Endodermal cell (in vitro differentiated cells): ENCODE results near the gene TCEA3. TPM values are rescaled to one million over a fixed set of nuclear protein-coding genes. Genes with fewer than 3 reads are reported as not detected.

Experiments
- DNase-seq: peaks from one replicate; pipeline ENCODE4 v3.0.0-alpha.2; 2017
- H3K27ac ChIP-seq: 2 replicates; pipeline ENCODE4 v1.5.1; 2013; ENCODE audit warnings: mild to moderate bottlenecking, low read depth, low read length, moderate library complexity
- H3K27me3 ChIP-seq: 2 replicates; pipeline ENCODE4 v1.6.1; 2013; ENCODE audit warnings: mild to moderate bottlenecking, low read length, moderate library complexity; ENCODE audit not compliant: insufficient read depth, control insufficient read depth, poor library complexity, severe bottlenecking
- H3K36me3 ChIP-seq: 2 replicates; pipeline ENCODE4 v1.7.0; 2013; ENCODE audit warnings: mild to moderate bottlenecking, low read length, moderate library complexity; ENCODE audit not compliant: control insufficient read depth, insufficient read depth
- H3K4me1 ChIP-seq: one replicate; pipeline ENCODE4 v1.7.0; 2013; ENCODE audit warnings: low read length; ENCODE audit not compliant: control insufficient read depth, insufficient read depth
- H3K4me3 ChIP-seq: 2 replicates; pipeline ENCODE4 v1.5.1; 2013; ENCODE audit warnings: mild to moderate bottlenecking, low read length, moderate library complexity
- H3K9ac ChIP-seq: 2 replicates; pipeline ENCODE4 v1.6.1; 2013; ENCODE audit warnings: mild to moderate bottlenecking, low read length, moderate library complexity; ENCODE audit not compliant: poor library complexity, severe bottlenecking; ENCODE audit errors: extremely low read depth
- H3K9me3 ChIP-seq: 2 replicates; pipeline ENCODE4 v1.6.1; 2013; ENCODE audit warnings: mild to moderate bottlenecking, low read length, moderate library complexity; ENCODE audit not compliant: control insufficient read depth
- H3K27ac Mint-ChIP-seq: 2 replicates; pipeline ENCODE4 v1.8.0; 2020; ENCODE audit warnings: mixed read lengths
- H3K27me3 Mint-ChIP-seq: 2 replicates; pipeline ENCODE4 v1.8.0; 2021; ENCODE audit warnings: mild to moderate bottlenecking, mixed read lengths; ENCODE audit not compliant: insufficient read depth
- H3K36me3 Mint-ChIP-seq: 2 replicates; pipeline ENCODE4 v1.8.0; 2020; ENCODE audit warnings: low read depth, mixed read lengths
- H3K4me1 Mint-ChIP-seq: 2 replicates; pipeline ENCODE4 v1.8.0; 2020; ENCODE audit warnings: mixed read lengths
- H3K4me3 Mint-ChIP-seq: 2 replicates; pipeline ENCODE4 v1.8.0; 2020; ENCODE audit warnings: mild to moderate bottlenecking, moderate library complexity, mixed read lengths
- H3K9me3 Mint-ChIP-seq: 2 replicates; pipeline ENCODE4 v1.8.0; 2020; ENCODE audit warnings: mild to moderate bottlenecking, mixed read lengths
- WGBS, 2 experiments: methylation state at CpG; one replicate each; pipeline versions ENCODE4 v1.1.5 to v1.1.7; 2013; ENCODE audit warnings: missing lambda C conversion rate in 2 of 2, mixed read lengths in 1 of 2; ENCODE audit not compliant: insufficient coverage in 1 of 2, insufficient read length in 1 of 2; 5-methylcytosine and 5-hydroxymethylcytosine counted together
- total RNA-seq, 2 donors: library from RNA; stranded (reverse); fragmentation: NEBNext Ultra II Directional in 1 of 2; extraction: Animal tissue kit (Norgen Biotek cat#: 25700) in 1 of 2; gene quantifications; 2 replicates in 1 of 2; 3 replicates in 1 of 2; pipeline ENCODE4 v1.2.1, GENCODE V29; 2021
- TF ChIP-seq, protein P1 (sequence below): fragments of 200-600 bp; sonication (generic); conservative IDR thresholded peaks from 2 replicates; pipeline ENCODE4 v1.5.0; 2021; ENCODE audit warnings: antibody characterized with exemption, mild to moderate bottlenecking

The TCEA3 gene
- total RNA-seq, 2 donors from 2014 or later = 4.0 to 4.7 TPM

GRCh38 chr1:23392125-23392855 lies 32.3 kb downstream of the TCEA3 start:
- H3K9ac ChIP-seq = no peak overlapping the region

DNA sequence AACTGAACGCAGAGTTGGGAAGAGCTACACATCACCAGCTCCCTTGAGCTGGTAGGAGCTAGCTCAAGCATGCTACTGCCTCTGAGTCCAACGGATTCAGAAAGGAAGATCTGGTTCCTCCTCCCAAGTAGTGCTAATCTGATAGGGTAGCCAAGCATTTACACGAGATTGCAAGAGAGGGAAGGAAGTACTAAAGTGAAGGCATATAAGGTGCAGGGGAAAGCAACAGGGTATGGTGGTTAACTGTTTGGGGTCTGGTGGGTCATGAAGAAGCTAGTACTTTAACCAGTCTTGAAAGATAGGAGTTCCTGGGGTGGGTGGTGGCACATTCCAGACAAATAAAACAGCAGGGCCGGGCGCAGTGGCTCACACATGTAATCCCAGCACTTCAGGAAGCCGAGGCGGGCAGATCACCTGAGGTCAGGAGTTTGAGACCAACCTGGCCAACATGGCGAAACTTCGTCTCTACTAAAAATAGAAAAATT lies 34.7 kb downstream of the TCEA3 start:
- no peak overlapping the region for H3K9ac ChIP-seq
- peaks cover 5% of the 10 kb centered on the region for H3K9me3 ChIP-seq
- H3K4me3 ChIP-seq = no peak overlapping the region
- H3K4me1 Mint-ChIP-seq = peaks cover 7% of the 10 kb centered on the region
- peak; percentile 42 for DNase-seq
- H3K4me1 ChIP-seq = no peaks in the 10 kb centered on the region
- TF ChIP-seq, protein P1, sequence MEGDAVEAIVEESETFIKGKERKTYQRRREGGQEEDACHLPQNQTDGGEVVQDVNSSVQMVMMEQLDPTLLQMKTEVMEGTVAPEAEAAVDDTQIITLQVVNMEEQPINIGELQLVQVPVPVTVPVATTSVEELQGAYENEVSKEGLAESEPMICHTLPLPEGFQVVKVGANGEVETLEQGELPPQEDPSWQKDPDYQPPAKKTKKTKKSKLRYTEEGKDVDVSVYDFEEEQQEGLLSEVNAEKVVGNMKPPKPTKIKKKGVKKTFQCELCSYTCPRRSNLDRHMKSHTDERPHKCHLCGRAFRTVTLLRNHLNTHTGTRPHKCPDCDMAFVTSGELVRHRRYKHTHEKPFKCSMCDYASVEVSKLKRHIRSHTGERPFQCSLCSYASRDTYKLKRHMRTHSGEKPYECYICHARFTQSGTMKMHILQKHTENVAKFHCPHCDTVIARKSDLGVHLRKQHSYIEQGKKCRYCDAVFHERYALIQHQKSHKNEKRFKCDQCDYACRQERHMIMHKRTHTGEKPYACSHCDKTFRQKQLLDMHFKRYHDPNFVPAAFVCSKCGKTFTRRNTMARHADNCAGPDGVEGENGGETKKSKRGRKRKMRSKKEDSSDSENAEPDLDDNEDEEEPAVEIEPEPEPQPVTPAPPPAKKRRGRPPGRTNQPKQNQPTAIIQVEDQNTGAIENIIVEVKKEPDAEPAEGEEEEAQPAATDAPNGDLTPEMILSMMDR = no peak
- no peak overlapping the region for H3K27ac ChIP-seq
- H3K9me3 Mint-ChIP-seq = no peaks in the 10 kb centered on the region
- H3K36me3 Mint-ChIP-seq = no peaks in the 10 kb centered on the region
- H3K36me3 ChIP-seq = no peaks in the 10 kb centered on the region
- no peak overlapping the region for H3K4me3 Mint-ChIP-seq
- H3K27me3 ChIP-seq = no peaks in the 10 kb centered on the region
- WGBS, 2 experiments = 75 to 84% methylated on average over 9 of the region's 9 CpGs
- no peak overlapping the region for H3K27ac Mint-ChIP-seq
- peaks cover 70% of the 10 kb centered on the region for H3K27me3 Mint-ChIP-seq

More at GRCh38 chr1:23392125-23392855, 32.3 kb downstream of the TCEA3 start:
- TF ChIP-seq, protein P1 = no peak
- Histone ChIP-seq H3K36me3 (no peaks in the 10 kb centered on the region), H3K27me3 (peaks cover 10% of the 10 kb centered on the region), H3K27ac (no peak overlapping the region), H3K4me1 (no peaks in the 10 kb centered on the region), H3K4me3 (no peak overlapping the region), H3K9me3 (peaks cover 5% of the 10 kb centered on the region)
- DNase-seq = no peak
- no peak overlapping the region for H3K27ac Mint-ChIP-seq
- H3K4me3 Mint-ChIP-seq = no peak overlapping the region
- no peaks in the 10 kb centered on the region for H3K36me3 Mint-ChIP-seq
- 63 to 88% methylated on average over 1 to 2 of the region's 2 CpGs for WGBS, 2 experiments
- H3K9me3 Mint-ChIP-seq = no peaks in the 10 kb centered on the region
- H3K4me1 Mint-ChIP-seq = peaks cover 15% of the 10 kb centered on the region
- H3K27me3 Mint-ChIP-seq = peaks cover 68% of the 10 kb centered on the region

DNA sequence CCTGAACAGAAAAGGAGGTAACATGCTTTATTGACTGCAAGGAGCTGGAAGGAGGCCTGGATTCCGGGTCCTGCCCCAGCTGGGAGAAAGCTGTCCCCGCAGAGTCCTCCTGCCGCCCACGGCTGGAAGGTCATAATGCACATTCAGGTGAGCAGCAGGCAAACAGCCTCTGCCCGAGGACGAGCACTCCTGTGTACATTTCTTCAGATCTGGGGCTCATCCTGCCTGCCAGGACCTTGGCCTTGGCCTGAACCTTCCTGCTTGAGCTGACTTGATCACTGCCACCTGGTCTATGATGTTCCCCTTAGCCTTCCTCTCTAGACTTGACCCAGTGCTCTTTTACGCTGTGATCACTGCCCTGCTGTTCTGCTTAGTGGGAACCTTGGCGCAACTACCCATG lies 37.1 kb downstream of the TCEA3 start:
- WGBS, 2 experiments = 81 to 91% methylated on average over 7 to 8 of the region's 8 CpGs

More for the DNA sequence above, 37.1 kb downstream of the TCEA3 start:
- Histone ChIP-seq H3K9ac (no peak overlapping the region), H3K4me1 (no peaks in the 10 kb centered on the region), H3K9me3 (peaks cover 4% of the 10 kb centered on the region), H3K4me3 (no peak overlapping the region), H3K36me3 (no peaks in the 10 kb centered on the region), H3K27ac (no peak overlapping the region), H3K27me3 (no peaks in the 10 kb centered on the region)
- Mint-ChIP-seq H3K27ac (no peak overlapping the region), H3K4me3 (no peak overlapping the region), H3K36me3 (peaks cover under 1% of the 10 kb centered on the region), H3K27me3 (peaks cover 82% of the 10 kb centered on the region), H3K9me3 (no peaks in the 10 kb centered on the region), H3K4me1 (peaks cover 5% of the 10 kb centered on the region)
- DNase-seq = peak; percentile 35
- TF ChIP-seq, protein P1 = no peak
